VCaP (cell line): Measurements from ENCODE around the gene LGR4.

ENCODE experiments used
- H3K27ac ChIP-seq: fragments of 450-650 bp; 2 replicates; pipeline ENCODE4 v1.5.1; 2017
- TF ChIP-seq, protein P1 (sequence below): fragments of 450-650 bp; conservative IDR thresholded peaks from 2 replicates; pipeline ENCODE4 v1.5.1; 2017; ENCODE audit warnings: mild to moderate bottlenecking, moderate library complexity

The LGR4 gene

DNA sequence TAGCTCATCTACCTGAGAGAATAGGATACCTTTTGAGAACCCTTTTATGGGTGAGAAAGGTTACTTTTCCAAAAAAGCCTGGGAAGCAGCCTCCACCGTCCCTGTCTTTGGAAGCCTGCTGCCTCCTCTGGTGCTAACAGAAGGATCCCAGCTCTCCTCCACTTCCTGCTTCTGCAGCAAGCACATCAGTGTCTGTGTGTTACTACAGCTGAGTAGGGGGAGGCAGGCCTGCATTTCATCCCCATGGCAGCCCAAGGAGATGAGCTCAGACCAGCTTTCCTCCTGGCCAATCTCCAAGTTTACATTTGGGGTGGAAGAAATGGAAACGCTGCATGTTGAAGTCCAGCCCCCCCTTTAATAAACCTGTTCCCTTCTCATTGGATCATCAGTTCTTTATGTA lies 102.2 kb downstream of the LGR4 start:
- TF ChIP-seq, protein P1, sequence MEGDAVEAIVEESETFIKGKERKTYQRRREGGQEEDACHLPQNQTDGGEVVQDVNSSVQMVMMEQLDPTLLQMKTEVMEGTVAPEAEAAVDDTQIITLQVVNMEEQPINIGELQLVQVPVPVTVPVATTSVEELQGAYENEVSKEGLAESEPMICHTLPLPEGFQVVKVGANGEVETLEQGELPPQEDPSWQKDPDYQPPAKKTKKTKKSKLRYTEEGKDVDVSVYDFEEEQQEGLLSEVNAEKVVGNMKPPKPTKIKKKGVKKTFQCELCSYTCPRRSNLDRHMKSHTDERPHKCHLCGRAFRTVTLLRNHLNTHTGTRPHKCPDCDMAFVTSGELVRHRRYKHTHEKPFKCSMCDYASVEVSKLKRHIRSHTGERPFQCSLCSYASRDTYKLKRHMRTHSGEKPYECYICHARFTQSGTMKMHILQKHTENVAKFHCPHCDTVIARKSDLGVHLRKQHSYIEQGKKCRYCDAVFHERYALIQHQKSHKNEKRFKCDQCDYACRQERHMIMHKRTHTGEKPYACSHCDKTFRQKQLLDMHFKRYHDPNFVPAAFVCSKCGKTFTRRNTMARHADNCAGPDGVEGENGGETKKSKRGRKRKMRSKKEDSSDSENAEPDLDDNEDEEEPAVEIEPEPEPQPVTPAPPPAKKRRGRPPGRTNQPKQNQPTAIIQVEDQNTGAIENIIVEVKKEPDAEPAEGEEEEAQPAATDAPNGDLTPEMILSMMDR, result no peak
- peak overlapping the region; percentile 63; the same call in 1 of the 2 replicates for H3K27ac ChIP-seq

DNA sequence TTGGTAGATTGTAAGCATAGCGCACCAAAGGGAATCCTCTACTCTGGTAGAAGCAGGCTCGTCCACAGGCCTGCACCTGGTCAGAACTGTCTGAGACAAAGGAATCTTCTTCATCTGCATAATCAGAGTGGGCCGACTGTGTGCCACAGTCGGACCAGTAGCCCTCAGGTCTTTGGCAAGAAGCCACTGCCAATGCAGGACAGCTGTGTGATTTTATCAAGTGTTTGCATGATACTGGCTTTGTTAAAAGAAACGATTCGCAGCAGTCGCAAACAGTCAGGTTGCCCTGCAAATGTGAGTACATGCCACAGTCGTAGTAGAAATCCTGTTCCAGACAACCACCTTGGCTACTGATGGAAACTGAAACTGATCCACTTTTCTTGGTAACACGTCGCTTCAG lies 104.7 kb downstream of the LGR4 start:
- TF ChIP-seq, protein P1, result no peak
- peak overlapping the region; percentile 63 for H3K27ac ChIP-seq

DNA sequence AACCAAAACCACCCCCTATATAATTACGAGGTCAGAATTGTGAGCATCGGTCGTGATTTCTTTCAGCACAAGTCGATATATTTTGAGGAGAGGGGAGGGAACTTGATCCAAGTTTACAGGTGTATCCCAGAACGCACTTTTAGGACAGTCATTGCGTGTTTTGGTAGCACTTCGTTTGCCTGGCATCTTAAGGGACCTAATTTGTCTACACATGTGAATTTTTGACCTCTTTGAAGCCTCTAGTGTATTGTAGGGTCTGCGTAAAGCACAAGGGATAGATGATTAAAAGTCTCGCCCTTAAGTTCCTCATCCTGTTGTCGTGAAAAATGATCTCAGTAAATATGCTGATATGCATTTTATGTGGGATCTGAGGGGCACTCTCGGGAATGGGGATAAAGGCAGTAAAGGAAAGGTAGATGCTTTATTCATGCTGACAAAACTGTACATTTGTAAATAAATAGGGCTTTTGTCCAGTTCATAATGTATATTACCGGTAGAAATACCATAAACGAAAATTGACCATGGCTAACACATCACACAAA lies 108.9 kb downstream of the LGR4 start:
- TF ChIP-seq, protein P1, result no peak
- H3K27ac ChIP-seq, result peak overlapping the region; percentile 73

DNA sequence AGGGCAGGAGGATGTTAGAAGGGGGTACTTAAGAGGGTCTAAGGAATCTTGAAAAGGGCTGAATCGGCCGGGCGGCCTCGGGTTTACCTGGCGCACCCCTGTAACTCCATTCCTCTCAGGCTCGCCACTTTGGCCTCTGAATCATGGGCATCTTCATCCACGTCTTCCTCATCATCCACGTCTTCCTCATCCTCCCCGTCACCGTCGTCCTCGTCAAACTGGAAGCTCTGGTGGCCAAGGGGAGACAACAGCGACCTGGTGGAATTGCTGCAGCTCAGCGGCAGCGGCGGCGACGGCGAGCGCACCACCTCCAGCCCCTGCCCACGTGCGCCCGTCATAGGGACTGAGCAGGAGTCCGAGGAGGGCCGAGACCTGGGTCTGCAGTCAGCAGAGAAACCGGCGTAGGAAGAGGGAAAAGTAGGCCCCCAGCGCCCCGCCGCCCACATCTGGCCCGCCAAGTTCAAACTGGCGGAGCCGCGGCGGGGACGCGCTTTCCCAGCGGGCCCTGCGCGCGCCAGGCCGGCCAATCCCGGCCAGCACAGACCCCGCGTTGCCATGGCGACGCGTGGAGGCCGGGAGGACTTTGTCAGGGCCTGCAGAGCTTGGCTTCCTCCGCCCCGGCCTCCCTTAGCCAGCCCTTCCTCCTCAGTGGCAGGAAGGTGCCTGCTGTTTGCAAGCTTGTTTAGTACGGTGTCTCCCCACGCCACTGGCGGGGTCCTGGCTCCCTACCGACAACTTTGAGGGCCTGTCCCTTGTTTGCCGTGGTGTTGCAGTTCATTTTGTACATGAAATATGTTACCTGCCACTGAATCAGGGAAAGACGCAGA lies 109.6 kb downstream of the LGR4 start, which contains the start of gene CCDC34:
TSS of gene CCDC34 (minus strand) at position 467 of the 827 bp plus-strand sequence. CDS start at position 446, 21 bp downstream.
- peak within 1 kb of the TSS; percentile 73 for H3K27ac ChIP-seq
- TF ChIP-seq, protein P1, result 0 out of 2 replicates have a peak, but pooled peaks have one; percentile 5

DNA sequence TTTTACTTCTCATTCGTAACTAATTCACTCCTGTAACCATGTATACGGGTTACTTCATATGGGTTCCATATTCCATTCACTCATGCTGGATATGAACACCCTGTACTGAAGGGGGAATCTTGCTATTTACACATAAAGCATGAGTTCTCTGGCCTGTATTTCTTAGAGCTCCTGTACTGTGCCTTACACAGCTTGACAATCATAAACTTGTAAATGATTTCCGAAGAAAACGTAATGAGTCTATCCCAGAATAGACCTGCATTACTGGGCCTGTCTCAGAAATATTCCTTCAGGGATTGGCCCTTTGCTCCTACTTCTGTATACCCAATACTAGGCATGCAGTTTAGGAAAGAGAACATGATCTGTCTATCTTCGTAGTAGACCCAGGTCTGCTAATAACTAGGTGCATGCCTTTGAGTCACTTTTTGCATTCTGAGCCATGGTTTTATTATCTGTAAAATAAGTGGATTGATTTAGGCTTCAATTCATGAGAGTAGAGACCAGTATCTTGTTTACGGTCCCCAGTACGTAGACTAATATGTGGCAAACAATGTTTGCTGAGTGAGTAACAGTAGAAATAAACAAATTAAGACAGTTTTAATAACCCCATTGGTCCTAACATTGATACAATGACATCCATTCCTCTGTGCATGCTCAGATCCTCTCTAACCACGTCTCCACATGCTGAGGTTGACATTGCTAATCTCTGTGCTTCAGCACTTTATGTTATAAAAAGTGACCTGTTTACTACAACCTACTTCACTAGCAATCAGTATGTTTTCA lies 110.8 kb downstream of the LGR4 start:
- H3K27ac ChIP-seq, result peak overlapping the region; percentile 73
- TF ChIP-seq, protein P1, result no peak

DNA sequence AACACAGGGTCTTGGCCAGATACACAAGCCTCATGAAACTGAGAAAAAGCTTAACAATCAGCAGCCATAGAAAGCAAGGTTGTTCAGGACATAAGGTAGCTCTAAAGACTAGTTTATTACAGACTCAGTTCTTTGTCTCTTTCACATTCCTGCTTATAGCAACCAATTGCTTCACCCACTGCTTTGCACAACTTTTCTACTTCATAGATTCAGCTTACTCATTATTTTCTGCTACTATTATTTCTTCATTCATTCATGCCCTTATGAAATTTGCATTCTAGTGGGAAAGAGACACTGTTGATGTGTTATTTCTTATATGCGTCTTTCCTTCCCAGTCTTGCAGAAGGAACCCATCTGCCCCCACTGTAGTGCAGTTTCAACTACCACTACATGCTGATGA lies 114.3 kb downstream of the LGR4 start:
- H3K27ac ChIP-seq, result peak overlapping the region; percentile 43; the same call in 1 of the 2 replicates
- TF ChIP-seq, protein P1, result no peak

DNA sequence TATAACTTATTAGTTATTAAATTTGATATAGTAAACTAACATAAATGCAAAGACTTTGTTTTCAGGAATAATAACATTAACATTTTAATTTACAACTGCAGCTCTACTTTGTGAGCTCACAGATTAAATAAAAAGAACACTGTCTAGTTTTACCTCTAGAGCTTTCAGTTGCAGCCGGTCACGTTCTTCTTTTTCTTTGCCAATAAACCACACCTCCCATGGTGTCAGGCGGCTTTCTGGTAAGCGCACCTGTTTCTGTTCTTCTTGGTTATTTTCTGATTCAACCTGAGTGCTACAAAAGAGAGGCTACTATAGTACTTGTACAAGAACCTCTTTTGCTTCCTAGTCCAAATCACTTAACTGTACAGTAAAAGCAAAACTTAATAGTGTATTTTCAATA lies 115.3 kb downstream of the LGR4 start:
- TF ChIP-seq, protein P1, result no peak
- peak overlapping the region; percentile 43 for H3K27ac ChIP-seq
